IPS DF 19.7 (cell line): ENCODE results near the gene GNAQ.

Source experiments
- DNase-seq: peaks from one replicate; pipeline ENCODE4 v3.0.0-alpha.2; 2013; ENCODE audit warnings: low read depth, low spot score

GNAQ gene

GRCh38 chr9:77975036-77975435 lies 56.6 kb downstream of the GNAQ start:
- DNase-seq = no peak

- DNase-seq = no peak
Measured at GRCh38 chr9:77974434-77974833, 57.2 kb downstream of the GNAQ start.

DNA sequence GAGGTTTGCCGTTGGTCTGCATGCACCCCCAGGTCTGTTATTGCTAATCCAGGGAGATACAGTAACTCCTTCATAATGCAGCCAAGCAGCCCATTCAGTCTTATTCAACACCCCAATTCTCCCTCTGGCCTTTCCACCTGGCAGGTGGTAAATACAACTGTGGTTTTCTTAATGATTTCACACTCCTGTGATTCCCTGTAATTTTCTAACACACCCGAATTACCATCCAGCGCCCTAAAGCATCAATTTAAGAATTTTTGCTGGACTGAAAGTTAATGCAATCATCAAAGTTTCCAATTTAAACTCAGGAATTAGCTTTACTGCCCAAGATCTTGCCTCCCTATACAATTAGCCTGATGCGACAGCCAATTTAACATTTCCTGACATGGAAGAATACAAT lies 62.5 kb downstream of the GNAQ start:
- DNase-seq = no peak

DNA sequence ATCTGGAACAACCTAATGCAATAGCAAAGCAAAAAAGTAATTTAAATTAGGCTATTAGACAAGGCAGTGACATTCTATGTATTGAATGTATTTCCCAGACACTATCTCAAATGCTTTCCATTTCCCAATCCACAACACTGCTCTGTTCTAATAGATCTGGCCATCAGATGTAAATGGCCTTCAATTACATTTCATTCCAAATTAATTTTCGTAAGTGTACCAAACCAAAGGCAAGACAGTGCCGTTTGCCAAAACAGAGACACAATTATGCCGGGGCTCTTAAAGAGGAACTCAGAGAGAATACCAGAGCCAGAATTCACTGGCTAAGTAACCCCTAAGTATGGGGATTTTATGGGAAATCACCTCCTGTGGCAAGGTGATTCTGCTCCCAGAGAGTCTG lies 63.1 kb downstream of the GNAQ start:
- DNase-seq = no peak

DNA sequence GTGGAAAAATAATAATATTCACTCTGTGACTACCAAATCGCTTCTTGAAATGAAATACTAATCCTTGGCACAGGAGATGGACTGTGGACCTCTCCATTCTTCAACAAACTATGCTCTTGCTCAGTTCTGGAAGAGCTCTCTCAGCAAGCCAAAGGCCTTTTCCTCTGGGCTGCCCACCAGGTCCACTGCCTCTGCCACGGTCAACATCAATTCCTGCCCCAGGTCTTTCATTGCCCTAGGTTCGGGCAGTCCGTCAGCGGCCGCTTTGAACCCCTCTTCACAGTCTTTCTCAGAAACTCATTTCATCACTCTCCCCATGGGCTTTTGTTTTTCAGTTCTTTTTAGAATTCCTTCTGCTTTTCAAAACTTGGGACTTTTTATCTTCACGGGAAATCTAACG lies 64.9 kb downstream of the GNAQ start:
- DNase-seq = no peak

DNA sequence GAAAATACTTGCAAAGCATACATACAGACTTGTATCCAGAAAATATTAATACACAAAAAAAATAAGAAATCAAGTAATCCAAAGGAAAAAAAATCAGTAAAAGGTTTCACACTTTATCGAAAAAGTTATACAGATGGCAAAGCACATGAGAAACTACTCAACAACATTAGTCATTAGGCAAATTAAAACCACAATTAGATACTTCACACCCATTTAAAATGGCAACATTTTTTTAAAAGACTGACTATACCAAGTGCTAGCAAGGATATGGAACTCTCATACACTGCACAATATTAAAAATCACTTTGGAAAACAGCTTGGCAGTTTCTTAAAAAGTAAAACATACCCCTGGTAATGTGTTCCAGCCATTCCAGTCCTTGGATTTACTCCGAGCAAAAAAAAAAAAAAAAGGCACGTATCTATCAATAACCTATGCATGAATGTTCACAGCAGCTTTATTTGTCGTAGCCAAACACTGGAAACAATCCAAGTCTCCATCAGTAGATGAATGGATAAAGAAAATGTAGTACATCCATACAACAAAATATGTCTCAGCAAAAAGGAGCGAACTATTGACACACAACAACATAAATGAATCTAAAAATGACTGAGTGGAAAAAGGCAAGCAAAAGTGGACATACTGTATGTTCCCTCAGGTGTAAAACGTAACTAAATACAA lies 66.0 kb downstream of the GNAQ start:
- no peak for DNase-seq

DNA sequence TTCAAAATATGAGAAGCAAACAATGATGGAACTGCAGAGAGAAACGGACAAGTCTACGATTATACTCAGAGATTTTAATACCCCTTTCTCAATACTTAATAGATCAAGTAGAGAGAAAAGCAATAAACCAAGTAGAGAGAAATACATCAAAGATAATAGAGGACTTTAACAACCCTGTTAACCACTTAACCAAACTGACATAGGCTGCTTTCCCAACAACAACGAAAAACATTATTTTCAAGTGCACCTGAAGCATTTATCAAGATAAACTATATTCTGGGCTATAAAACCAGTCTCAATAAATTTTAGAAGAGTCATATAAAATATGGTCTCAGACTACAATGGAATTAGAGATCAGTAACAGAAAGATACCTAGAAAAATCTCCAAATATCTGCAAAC lies 67.4 kb downstream of the GNAQ start:
- no peak for DNase-seq

GRCh38 chr9:77961541-77961940 lies 70.1 kb downstream of the GNAQ start:
- no peak for DNase-seq

DNA sequence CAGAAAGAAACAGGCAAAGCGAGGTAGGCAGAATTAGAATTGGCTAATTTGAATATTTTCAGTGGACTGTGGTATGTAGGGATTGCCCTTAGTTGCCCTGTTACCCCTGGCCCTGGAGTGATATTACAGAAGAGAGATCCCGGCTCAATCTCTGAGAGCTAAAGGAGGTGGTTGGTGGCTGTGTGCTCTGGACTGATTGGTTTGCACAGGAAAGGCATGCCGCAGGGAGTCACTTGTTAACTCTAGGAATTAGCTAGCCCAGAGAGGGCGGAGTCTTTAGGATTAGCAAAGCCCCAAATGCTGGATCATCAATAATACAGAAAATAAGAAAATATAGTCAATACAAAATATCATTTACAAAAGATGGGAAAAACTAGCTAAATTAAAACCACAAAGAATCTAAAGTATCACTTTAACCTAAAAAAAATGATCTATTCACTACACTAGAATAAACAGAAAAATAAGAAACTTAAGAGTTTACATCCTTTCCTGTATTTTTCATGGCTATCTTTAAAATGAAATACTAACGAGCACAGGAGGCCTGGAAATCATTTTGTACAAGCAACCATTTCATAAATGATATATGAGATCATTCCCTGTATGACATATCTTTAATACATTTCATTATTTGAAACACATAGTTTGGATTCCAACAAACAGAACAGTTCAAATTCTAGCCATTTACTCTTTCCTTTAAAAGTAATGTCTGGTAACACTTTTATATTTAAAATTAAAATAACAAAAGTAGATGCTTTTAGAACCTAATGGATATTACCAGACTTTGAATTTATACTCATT lies 71.1 kb downstream of the GNAQ start:
- peak; percentile 56 for DNase-seq

DNA sequence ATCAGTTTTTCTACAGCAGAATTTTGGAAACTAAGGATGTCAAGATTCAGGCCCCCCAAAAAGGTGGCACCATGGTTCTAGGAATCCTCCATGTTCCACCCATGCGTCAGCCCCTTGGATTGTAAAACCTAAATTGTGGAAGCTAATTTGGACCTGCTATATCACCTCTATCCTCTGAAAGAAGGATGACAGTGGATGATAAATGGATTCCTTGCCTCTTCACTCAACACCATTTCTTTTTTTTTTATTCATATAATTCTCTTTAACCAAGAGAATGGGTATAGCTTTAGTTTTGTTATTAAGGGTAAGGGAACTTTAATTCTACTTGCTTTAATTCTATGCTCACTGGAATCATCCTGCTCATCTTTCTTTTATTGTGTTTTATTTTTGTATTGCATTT lies 71.8 kb downstream of the GNAQ start:
- no peak for DNase-seq

DNA sequence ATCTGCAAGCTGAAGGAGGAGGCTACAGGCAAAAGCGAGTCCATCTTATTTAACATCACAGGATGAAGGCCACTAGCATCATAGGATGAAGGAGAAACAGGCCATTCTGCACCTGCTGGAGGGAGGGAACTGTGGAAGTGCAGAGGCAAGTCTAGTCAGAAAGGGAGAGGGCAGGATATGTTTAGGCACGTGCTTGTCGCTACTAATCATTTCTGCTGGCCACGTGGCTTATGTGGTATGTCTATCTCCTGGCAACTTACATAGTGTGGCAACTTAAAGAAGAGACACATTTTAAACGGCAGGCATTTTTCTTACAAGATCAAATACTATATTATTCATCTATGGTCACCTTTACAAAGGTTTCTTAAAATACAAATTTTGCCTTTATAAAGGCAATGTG lies 74.0 kb downstream of the GNAQ start:
- DNase-seq = no peak

DNA sequence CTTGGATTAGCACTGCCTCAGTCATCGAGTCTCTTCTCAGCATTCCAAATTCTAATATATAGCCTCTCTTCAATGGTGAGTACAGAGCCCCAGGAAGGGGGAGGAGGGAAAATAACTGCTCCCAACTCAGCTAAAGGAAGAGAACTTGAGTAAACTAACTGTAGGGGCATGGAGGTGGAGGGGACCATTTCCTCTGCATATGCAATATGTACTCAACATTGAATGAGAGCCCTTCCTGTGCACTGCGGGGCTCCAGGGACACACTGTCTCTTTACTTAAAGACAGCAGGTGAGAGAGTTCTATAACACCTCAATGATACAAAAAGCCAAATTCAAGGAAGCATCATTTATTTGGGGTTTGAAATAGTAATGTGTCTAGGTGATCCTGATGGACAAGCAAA lies 75.1 kb downstream of the GNAQ start:
- DNase-seq = peak; percentile 59

DNA sequence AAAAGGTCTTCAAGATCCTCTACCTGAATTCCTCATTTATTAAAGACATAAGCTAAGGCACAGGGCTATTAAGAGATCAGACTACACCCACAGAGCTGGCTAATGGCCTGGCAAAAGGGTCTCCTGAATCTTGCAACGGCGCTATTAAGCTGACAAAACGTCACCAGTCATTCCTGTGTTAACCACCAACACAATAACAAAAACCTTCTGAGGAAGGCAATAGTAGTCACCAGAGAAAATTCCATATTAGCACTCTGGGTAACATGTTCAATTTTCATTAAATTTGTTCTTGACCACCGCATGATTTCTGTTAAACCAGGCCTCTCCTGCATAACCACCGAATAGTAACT lies 77.0 kb downstream of the GNAQ start:
- DNase-seq = no peak

GRCh38 chr9:77954013-77954665 lies 77.5 kb downstream of the GNAQ start:
- no peak for DNase-seq

DNA sequence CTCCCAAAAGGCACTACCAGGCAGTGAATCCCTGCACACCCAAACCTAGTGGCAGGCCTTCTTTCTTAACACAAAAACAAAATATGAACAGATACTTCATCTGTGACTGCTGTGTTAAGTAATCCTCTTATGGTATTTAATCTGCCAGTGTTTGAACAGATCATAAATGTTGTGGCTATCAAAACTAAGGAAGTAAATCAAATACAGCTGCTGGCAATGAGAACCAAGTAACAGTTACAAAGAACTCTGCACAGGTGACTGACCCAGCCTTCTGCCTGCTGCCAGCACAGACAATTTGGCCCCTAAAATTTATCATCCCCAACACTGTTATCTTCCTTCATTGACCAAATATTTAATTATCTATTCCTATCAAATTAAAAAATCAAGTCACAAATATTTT lies 78.0 kb downstream of the GNAQ start:
- DNase-seq = no peak

DNA sequence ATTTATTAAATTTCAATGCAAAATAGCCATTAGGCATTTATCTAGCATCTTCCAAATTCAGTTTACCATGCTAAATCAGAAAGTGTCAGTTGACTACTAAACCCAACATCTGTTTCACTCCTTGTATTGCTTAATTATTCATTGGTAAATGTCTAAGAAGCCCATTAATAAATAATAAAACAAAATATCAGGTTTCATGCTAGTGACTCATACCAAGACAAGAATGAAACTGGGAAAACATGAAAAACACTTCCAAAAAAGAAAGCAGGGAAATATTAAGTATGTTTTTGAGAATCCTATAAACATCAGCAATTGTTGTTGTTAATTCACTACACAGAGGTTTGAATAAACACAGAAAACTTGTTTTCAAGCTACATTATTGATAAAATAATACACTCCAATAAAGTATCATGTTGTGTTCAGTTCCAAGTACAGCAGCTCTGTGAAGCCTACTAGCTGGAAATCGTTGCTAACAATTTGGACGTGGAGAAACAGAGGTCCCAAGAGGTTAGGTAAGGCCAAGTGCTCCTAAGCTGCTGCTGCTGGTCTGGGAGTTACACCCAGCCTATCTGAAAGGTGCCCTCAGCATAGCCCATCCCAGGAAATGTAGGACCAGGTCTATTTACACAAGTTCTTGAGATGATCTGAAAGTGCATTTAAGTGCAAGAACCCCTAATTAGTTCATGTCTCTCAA lies 78.8 kb downstream of the GNAQ start:
- no peak for DNase-seq

DNA sequence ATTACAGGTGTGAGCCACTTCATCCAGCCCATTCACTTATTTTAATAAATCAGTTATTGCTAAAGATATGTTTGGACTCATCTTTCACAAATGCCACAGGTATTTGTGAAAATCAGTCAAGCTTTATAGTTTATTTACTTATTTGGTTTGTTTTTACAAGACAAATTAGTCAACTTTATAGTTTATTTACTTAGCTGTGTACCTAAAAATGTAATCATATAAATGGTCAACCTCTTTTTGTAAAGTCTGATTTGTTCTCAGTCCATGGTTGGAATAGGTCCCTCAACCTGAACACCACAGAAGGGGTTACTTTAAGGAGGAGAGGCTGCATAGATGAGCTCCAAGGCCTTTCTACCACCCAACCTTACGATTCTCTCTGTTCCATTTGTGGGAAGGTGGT lies 80.2 kb downstream of the GNAQ start:
- DNase-seq = no peak

- no peak for DNase-seq
Measured at GRCh38 chr9:77949751-77950436, 81.7 kb downstream of the GNAQ start.

DNA sequence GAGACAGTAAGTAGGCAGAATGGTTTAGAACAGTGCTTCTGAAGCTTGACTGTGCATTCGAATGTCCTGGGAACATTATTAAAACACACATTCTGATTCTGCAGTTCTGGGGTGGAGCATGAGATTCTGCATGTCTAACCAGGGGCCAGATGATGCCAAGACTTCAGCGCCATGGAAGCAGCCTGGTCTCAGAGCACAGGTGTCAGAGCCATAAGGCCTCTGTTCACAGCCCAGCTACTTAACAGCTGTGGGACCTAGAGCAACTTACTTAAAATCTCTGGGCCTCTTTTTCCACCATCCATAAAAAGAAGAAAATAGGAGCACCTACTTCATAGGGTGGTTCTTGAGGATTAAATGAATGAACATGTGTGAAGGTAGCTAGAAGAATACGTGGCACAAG lies 84.0 kb downstream of the GNAQ start:
- DNase-seq = no peak

DNA sequence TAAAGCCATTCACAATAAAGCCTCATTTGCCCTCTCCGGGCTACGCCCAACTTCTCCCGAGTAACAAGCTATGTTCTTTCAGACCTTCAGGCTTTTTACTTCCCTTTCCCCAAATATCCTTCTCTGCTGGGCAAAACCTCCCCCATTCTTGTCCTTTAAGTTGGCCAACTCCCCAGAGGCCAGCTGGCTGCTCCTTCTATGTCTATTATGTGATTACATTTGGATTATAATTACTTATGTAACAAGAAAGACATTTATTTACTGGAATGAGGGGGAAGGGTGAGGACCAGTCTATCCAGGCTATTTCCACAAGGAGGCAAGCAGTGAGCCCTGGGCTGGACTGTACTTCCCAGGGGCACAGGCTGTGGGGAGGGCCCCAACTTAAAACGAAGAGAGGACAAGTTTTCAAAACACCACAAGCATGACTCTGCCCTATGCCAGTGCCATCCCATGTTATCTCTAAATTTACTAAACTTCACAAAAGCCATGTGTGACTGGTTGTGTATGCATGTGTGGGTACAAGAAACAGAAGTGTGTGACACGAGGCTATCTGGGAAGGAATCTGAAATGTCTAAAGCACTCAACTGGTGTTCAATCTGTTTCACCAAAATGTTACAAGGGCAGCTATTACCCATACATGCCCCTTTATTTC lies 84.5 kb downstream of the GNAQ start:
- DNase-seq = no peak

GRCh38 chr9:77946296-77946695 lies 85.3 kb downstream of the GNAQ start:
- DNase-seq = no peak
